Measurements from ENCODE around the gene CENPS. TPM values are rescaled to one million over a fixed set of nuclear protein-coding genes. Genes with fewer than 3 reads are reported as not detected.

The CENPS gene
- total and polyA plus RNA-seq, 9 of the 15 experiments (the other 6 are each of a cell fraction or from before 2014, with no cell fraction given) = 10.2 to 36.0 (median 26.0) TPM

DNA sequence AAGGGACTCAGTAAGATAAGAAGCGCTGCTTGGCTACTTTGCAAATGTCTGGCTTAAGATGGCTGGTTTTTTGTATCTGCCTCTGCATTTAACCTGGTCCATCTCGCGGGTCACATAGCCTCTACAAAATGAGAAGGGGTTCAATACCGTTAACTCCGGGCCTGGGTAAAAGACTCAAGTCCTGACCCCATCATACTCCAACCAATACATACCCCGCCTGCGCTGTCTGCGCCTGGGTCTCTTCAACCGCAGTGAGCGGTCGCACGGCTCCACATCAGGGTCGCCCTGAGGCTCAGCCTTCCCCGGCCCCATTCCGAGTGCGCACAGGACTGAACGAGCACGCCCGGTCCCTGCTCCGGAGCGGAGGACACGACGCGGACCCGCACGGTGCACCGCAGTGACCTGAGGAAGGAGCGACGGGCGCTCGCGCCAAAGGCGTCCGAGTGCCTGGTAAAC lies 31.9 kb upstream of the CENPS start (continued):
- TF ChIP-seq ZBTB11 (CRISPR knock-in tag; IDR thresholded peaks at IDR 0.05) = peak in 1 of 3 experiments; percentile 38; a peak in 1 of 6 replicates
- TF ChIP-seq TBL1XR1 (IDR thresholded peaks at IDR 0.05; ENCODE audit: low read length in 2 of 2) = peak in 1 of 2 experiments; percentile 70; a peak in 1 of 4 replicates
- no peak for TF ChIP-seq ZNF23 (CRISPR knock-in tag; IDR thresholded peaks at IDR 0.05)
- TF ChIP-seq RNF219 (CRISPR knock-in tag; IDR thresholded peaks at IDR 0.05) = no peak
- TF ChIP-seq ELF1 (tag; IDR thresholded peaks at IDR 0.05) = no peak
- TF ChIP-seq C11orf30 (IDR thresholded peaks at IDR 0.05; ENCODE audit: low read depth) = no peak
- no peak for TF ChIP-seq SMAD2 (IDR thresholded peaks at IDR 0.05; ENCODE audit: low read depth, low read length)
- TF ChIP-seq TAF7 (tag; IDR thresholded peaks at IDR 0.05) = no peak
- TF ChIP-seq, protein P1, sequence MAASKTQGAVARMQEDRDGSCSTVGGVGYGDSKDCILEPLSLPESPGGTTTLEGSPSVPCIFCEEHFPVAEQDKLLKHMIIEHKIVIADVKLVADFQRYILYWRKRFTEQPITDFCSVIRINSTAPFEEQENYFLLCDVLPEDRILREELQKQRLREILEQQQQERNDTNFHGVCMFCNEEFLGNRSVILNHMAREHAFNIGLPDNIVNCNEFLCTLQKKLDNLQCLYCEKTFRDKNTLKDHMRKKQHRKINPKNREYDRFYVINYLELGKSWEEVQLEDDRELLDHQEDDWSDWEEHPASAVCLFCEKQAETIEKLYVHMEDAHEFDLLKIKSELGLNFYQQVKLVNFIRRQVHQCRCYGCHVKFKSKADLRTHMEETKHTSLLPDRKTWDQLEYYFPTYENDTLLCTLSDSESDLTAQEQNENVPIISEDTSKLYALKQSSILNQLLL (CRISPR knock-in tag; IDR thresholded peaks at IDR 0.05; ENCODE audit: borderline replicate concordance) = no peak
- TF ChIP-seq ZNF217 (CRISPR knock-in tag; IDR thresholded peaks at IDR 0.05) = no peak
- TF ChIP-seq, protein P2, sequence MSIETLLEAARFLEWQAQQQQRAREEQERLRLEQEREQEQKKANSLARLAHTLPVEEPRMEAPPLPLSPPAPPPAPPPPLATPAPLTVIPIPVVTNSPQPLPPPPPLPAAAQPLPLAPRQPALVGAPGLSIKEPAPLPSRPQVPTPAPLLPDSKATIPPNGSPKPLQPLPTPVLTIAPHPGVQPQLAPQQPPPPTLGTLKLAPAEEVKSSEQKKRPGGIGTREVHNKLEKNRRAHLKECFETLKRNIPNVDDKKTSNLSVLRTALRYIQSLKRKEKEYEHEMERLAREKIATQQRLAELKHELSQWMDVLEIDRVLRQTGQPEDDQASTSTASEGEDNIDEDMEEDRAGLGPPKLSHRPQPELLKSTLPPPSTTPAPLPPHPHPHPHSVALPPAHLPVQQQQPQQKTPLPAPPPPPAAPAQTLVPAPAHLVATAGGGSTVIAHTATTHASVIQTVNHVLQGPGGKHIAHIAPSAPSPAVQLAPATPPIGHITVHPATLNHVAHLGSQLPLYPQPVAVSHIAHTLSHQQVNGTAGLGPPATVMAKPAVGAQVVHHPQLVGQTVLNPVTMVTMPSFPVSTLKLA (conservative IDR thresholded peaks at IDR 0.05) = no peak
- TF ChIP-seq CEBPB (tag; IDR thresholded peaks at IDR 0.05) = no peak
- TF ChIP-seq, protein P3, sequence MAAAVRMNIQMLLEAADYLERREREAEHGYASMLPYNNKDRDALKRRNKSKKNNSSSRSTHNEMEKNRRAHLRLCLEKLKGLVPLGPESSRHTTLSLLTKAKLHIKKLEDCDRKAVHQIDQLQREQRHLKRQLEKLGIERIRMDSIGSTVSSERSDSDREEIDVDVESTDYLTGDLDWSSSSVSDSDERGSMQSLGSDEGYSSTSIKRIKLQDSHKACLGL (CRISPR knock-in tag; IDR thresholded peaks at IDR 0.05; ENCODE audit: borderline replicate concordance, poor library complexity, severe bottlenecking) = no peak
- peak; percentile 9; the same call in 1 of the 2 replicates for TF ChIP-seq BCOR (IDR thresholded peaks at IDR 0.05)
- TF ChIP-seq ZNF143 (CRISPR knock-in tag; IDR thresholded peaks at IDR 0.05) = no peak
- no peak; the same call in 1 of the 2 replicates for TF ChIP-seq ZNF76 (CRISPR knock-in tag; IDR thresholded peaks at IDR 0.05; ENCODE audit: borderline replicate concordance)
- no peak for TF ChIP-seq ZNF253 (CRISPR knock-in tag; conservative IDR thresholded peaks at IDR 0.05)

All from K562 (cell line).